GM12878 (cell line): ENCODE measurements around the gene ARHGEF16. TPM values are rescaled to one million over a fixed set of nuclear protein-coding genes. Genes with fewer than 3 reads are reported as not detected.

ENCODE experiments used
- ATAC-seq: fragments of 200-7000 bp; cut with Tn5 transposase; 3 replicates; pipeline ENCODE4 v1.9.1; 2020; ENCODE audit warnings: mild to moderate bottlenecking, moderate library complexity
- BruUV-seq: library from RNA; stranded (reverse); fragments of 400-500 nt; replicated peaks from 2 replicates; lab custom pipeline; 2021; lab: Mats Ljungman, UMichigan
- CTCF ChIA-PET: fragments of 300-600 bp; sonication (Branson Sonifier 250); formaldehyde crosslinking; extraction: SDS; loops from one replicate; lab custom pipeline; 2021; ENCODE audit warnings: inconsistent platforms; lab: Yijun Ruan, JAX
- POLR2A ChIA-PET: fragments of 350-600 bp; formaldehyde crosslinking; extraction: SDS; loops from one replicate; lab custom pipeline; 2021; ENCODE audit warnings: inconsistent platforms; lab: Charles Lee
- RAD21 ChIA-PET: fragments of 300-600 bp; sonication (Branson Sonifier 250); formaldehyde crosslinking; loops from one replicate; lab custom pipeline; 2023; ENCODE audit warnings: antibody characterized with exemption; ENCODE audit not compliant: unreplicated experiment; lab: Charles Lee
- SMC1A ChIA-PET: fragments of 300-600 bp; sonication (Branson Sonifier 250); formaldehyde crosslinking; loops from one replicate; lab custom pipeline; 2023; ENCODE audit not compliant: unreplicated experiment, uncharacterized antibody; lab: Charles Lee
- DNase-seq: peaks from one replicate; pipeline ENCODE4 v3.0.0-alpha.2; 2011; ENCODE audit warnings: low read depth, low spot score
- FAIRE-seq: peaks from 3 replicates; lab custom pipeline; 2011; peaks lifted over from hg19 to GRCh38; lab: Jason Lieb, UNC
- H2AFZ ChIP-seq: 2 replicates; pipeline ENCODE4 v1.6.0; 2011; ENCODE audit warnings: low read depth, low read length, control low read depth; ENCODE audit not compliant: control insufficient read depth
- H3K27ac ChIP-seq: 2 replicates; pipeline ENCODE4 v1.5.1; 2011; ENCODE audit warnings: control low read depth; ENCODE audit not compliant: control insufficient read depth, insufficient read depth
- H3K27me3 ChIP-seq, 2 experiments: replicated peaks in 1 of 2; 2 replicates each; pipeline versions ENCODE4 v1.6.0 to v1.6.1; 2011; ENCODE audit warnings: low read length in 1 of 2; ENCODE audit not compliant: control insufficient read depth in 2 of 2, insufficient read depth in 2 of 2
- H3K36me3 ChIP-seq, 2 experiments: 2 replicates each; pipeline ENCODE4 v1.5.1; 2011; ENCODE audit warnings: low read length in 1 of 2; ENCODE audit not compliant: control insufficient read depth in 2 of 2, insufficient read depth in 2 of 2
- H3K4me1 ChIP-seq: 2 replicates; pipeline ENCODE4 v1.6.1; 2011; ENCODE audit warnings: mild to moderate bottlenecking, low read length, moderate library complexity, mixed read lengths; ENCODE audit not compliant: control insufficient read depth, insufficient read depth
- H3K4me2 ChIP-seq: 2 replicates; pipeline ENCODE4 v1.6.0; 2011; ENCODE audit warnings: control low read depth; ENCODE audit not compliant: control insufficient read depth, insufficient read depth
- H3K4me3 ChIP-seq: fragments of 200-600 bp; sonication (generic); 2 replicates; pipeline ENCODE4 v1.5.1; 2016
- H3K79me2 ChIP-seq: 2 replicates; pipeline ENCODE4 v1.6.0; 2011; ENCODE audit warnings: low read length; ENCODE audit not compliant: control insufficient read depth, insufficient read depth
- H3K9ac ChIP-seq: 2 replicates; pipeline ENCODE4 v1.8.0; 2011; ENCODE audit warnings: low read length, control low read depth, mixed read lengths; ENCODE audit not compliant: control insufficient read depth, insufficient read depth
- H3K9me3 ChIP-seq: replicated peaks from 3 replicates; pipeline ENCODE4 v1.5.1; 2011; ENCODE audit warnings: mild to moderate bottlenecking, low read length; ENCODE audit not compliant: control insufficient read depth, insufficient read depth
- H4K20me1 ChIP-seq: 2 replicates; pipeline ENCODE4 v1.6.0; 2011; ENCODE audit not compliant: control insufficient read depth, insufficient read depth
- BRCA1 ChIP-seq: IDR thresholded peaks from 2 replicates; pipeline ENCODE4 v1.6.1; 2011; ENCODE audit warnings: low read depth, low read length, improper control_type of control experiment
- HSF1 ChIP-seq: fragments of 150-350 bp; IDR thresholded peaks from 2 replicates; pipeline ENCODE4 v1.6.1; 2014; ENCODE audit warnings: mild to moderate bottlenecking, low read depth, low read length
- JUND ChIP-seq: IDR thresholded peaks from 2 replicates; pipeline ENCODE4 v1.6.1; 2012; ENCODE audit warnings: low read depth, mild to moderate bottlenecking, low read length, improper control_type of control experiment, moderate library complexity
- MEF2B ChIP-seq: fragments of 450-650 bp; IDR thresholded peaks from 2 replicates; pipeline ENCODE4 v1.6.1; 2018; ENCODE audit warnings: mild to moderate bottlenecking, moderate library complexity; ENCODE audit not compliant: partially characterized antibody, poor library complexity, severe bottlenecking
- NR2C2 ChIP-seq: IDR thresholded peaks from 2 replicates; pipeline ENCODE4 v1.6.1; 2011; ENCODE audit warnings: borderline replicate concordance, low read depth; ENCODE audit not compliant: control insufficient read depth, insufficient read length
- SIN3A ChIP-seq: IDR thresholded peaks from 2 replicates; pipeline ENCODE4 v1.6.1; 2012; ENCODE audit warnings: low read depth, low read length, improper control_type of control experiment
- SIX5 ChIP-seq: IDR thresholded peaks from 2 replicates; pipeline ENCODE4 v1.6.1; 2011; ENCODE audit warnings: mild to moderate bottlenecking, low read depth, low read length, moderate library complexity; ENCODE audit not compliant: severe bottlenecking
- STAT1 ChIP-seq: fragments of 450-650 bp; conservative IDR thresholded peaks from 2 replicates; pipeline ENCODE4 v1.6.1; 2014; ENCODE audit warnings: antibody characterized with exemption, mild to moderate bottlenecking
- TAF1 ChIP-seq: IDR thresholded peaks from 2 replicates; pipeline ENCODE4 v1.6.1; 2011; ENCODE audit warnings: mild to moderate bottlenecking, low read depth, low read length, borderline replicate concordance
- YY1 ChIP-seq: IDR thresholded peaks from 2 replicates; pipeline ENCODE4 v1.6.1; 2011; ENCODE audit warnings: low read depth, mild to moderate bottlenecking, low read length
- WGBS: methylation state at CpG from one replicate; pipeline ENCODE4 v1.1.6; 2016; ENCODE audit warnings: low lambda C conversion rate; ENCODE audit not compliant: insufficient replicate concordance, insufficient coverage; ENCODE audit errors: missing lambda C conversion rate; 5-methylcytosine and 5-hydroxymethylcytosine counted together
- in situ Hi-C: fragments of 300-500 bp; cut with MboI; formaldehyde crosslinking; loops from 9 replicates; pipeline ENCODE4 v1.14.3; 2018; ENCODE audit warnings: mixed read lengths
- intact Hi-C: fragments of 100-400 bp; cut with micrococcal nuclease; formaldehyde crosslinking; loops from one replicate; pipeline ENCODE4 v1.14.2; 2022; ENCODE audit not compliant: unreplicated experiment
- polyA plus RNA-seq, 11 experiments: library from polyadenylated mRNA; depleted of rRNA in 4 of 11; unstranded in 6 of 11; stranded (reverse) in 5 of 11; fragments of >200 nt; fragmentation: Nextera tagmentation in 4 of 11; fragmentation: Illumina TruSeq in 1 of 11; extraction: Ambion mirVana in 4 of 11; extraction: Trizol in 1 of 11; gene quantifications; 1 replicate in 1 of 11; 2 replicates in 10 of 11; pipeline versions ENCODE4 v1.2.1 to v1.2.3, GENCODE V29; 2011 to 2016; ENCODE audit warnings: inconsistent platforms in 2 of 11, missing spikeins in 2 of 11, low read depth in 1 of 11
- total RNA-seq, 4 experiments: library from RNA; depleted of rRNA in 3 of 4; stranded (reverse); fragments of >200 nt in 3 of 4; fragmentation: Illumina TruSeq in 1 of 4; extraction: Trizol in 1 of 4; gene quantifications; 2 replicates each; pipeline versions ENCODE4 v1.2.1 to v1.2.3, GENCODE V29; 2013 to 2021

Gene ARHGEF16
- total and polyA plus RNA-seq, 10 of the 15 experiments (the other 5 are each of a cell fraction or from before 2014, with no cell fraction given), result not detected

GRCh38 chr1:3440711-3441409 lies 13.6 kb upstream of the ARHGEF16 start:
- RAD21 ChIA-PET, result interaction anchor here (1.4 kb wide), 1 partner anchor 12 kb away, joined by 4 read pairs; no protein-coding TSS in a partner anchor
- no peaks in the 10 kb centered on the region for H3K79me2 ChIP-seq
- no peak overlapping the region for H3K4me2 ChIP-seq
- no peaks in the 10 kb centered on the region for H4K20me1 ChIP-seq
- SMC1A ChIA-PET, result no interaction called here
- in situ Hi-C loops (no loop called here), intact Hi-C loops (no loop called here)
- no peak for TF ChIP-seq SIN3A
- TF ChIP-seq SIX5, result no peak
- TF ChIP-seq HSF1, result no peak
- no peak for TF ChIP-seq NR2C2
- TF ChIP-seq STAT1, result no peak
- no peak for TF ChIP-seq YY1
- no peak for TF ChIP-seq MEF2B
- TF ChIP-seq JUND, result no peak
- no peak for TF ChIP-seq BRCA1
- TF ChIP-seq TAF1, result no peak
- CTCF ChIA-PET, result no interaction called here
- ATAC-seq (no peak), DNase-seq (no peak), FAIRE-seq (no peak)
- 37% methylated on average over 20 of the region's 20 CpGs for WGBS
- no peak overlapping the region for H3K27ac ChIP-seq
- BruUV-seq, result no TSS peak
- H3K4me1 ChIP-seq, result no peaks in the 10 kb centered on the region
- no peaks in the 10 kb centered on the region for H3K36me3 ChIP-seq
- no peaks in the 10 kb centered on the region for H3K9me3 ChIP-seq
- H3K27me3 ChIP-seq, result peaks cover 0 to 4% of the 10 kb centered on the region in 2 experiments; a peak in 2 of 4 replicates
- H3K4me3 ChIP-seq, result no peak overlapping the region
- H3K9ac ChIP-seq, result no peak overlapping the region
- no peak overlapping the region for H2AFZ ChIP-seq
- POLR2A ChIA-PET, result no interaction called here
